IMR-90 (cell line): ENCODE data around the gene POU4F1.

Experiments
- BHLHE40 ChIP-seq: fragments of 150-350 bp; IDR thresholded peaks from 2 replicates; pipeline ENCODE4 v1.6.1; 2016; ENCODE audit warnings: mild to moderate bottlenecking, low read depth, low read length
- CEBPB ChIP-seq: IDR thresholded peaks from 2 replicates; pipeline ENCODE4 v1.6.1; 2012; ENCODE audit warnings: low read depth, low read length, improper control_type of control experiment
- ELK1 ChIP-seq: fragments of 150-350 bp; IDR thresholded peaks from 2 replicates; pipeline ENCODE4 v1.6.1; 2016; ENCODE audit warnings: low read depth, mild to moderate bottlenecking, low read length, moderate library complexity, borderline replicate concordance
- POLR2A ChIP-seq: IDR thresholded peaks from 2 replicates; pipeline ENCODE4 v1.6.1; 2012; ENCODE audit warnings: mild to moderate bottlenecking, low read depth, low read length
- RAD21 ChIP-seq: IDR thresholded peaks from 2 replicates; pipeline ENCODE4 v1.6.1; 2012; ENCODE audit warnings: low read length, improper control_type of control experiment
- RCOR1 ChIP-seq: IDR thresholded peaks from 2 replicates; pipeline ENCODE4 v1.6.1; 2012; ENCODE audit warnings: mild to moderate bottlenecking, low read length, improper control_type of control experiment; ENCODE audit not compliant: insufficient replicate concordance
- RFX5 ChIP-seq: IDR thresholded peaks from 2 replicates; pipeline ENCODE4 v1.8.0; 2012; ENCODE audit warnings: low read depth, mild to moderate bottlenecking, low read length, moderate library complexity
- USF2 ChIP-seq: fragments of 150-350 bp; IDR thresholded peaks from 2 replicates; pipeline ENCODE4 v1.6.1; 2017; ENCODE audit warnings: mild to moderate bottlenecking, antibody characterized with exemption, low read length, low read depth
- TF ChIP-seq, protein P1 (sequence below): conservative IDR thresholded peaks from 2 replicates; pipeline ENCODE4 v1.5.1; 2012; ENCODE audit warnings: mild to moderate bottlenecking, low read depth, low read length, improper control_type of control experiment

- TF ChIP-seq, protein P1, sequence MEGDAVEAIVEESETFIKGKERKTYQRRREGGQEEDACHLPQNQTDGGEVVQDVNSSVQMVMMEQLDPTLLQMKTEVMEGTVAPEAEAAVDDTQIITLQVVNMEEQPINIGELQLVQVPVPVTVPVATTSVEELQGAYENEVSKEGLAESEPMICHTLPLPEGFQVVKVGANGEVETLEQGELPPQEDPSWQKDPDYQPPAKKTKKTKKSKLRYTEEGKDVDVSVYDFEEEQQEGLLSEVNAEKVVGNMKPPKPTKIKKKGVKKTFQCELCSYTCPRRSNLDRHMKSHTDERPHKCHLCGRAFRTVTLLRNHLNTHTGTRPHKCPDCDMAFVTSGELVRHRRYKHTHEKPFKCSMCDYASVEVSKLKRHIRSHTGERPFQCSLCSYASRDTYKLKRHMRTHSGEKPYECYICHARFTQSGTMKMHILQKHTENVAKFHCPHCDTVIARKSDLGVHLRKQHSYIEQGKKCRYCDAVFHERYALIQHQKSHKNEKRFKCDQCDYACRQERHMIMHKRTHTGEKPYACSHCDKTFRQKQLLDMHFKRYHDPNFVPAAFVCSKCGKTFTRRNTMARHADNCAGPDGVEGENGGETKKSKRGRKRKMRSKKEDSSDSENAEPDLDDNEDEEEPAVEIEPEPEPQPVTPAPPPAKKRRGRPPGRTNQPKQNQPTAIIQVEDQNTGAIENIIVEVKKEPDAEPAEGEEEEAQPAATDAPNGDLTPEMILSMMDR: no peak
- no peak for TF ChIP-seq RFX5
- no peak for TF ChIP-seq CEBPB
- no peak for TF ChIP-seq POLR2A
- no peak for TF ChIP-seq ELK1
- TF ChIP-seq RCOR1: no peak
- no peak for TF ChIP-seq RAD21
- TF ChIP-seq BHLHE40: no peak
- TF ChIP-seq USF2: no peak
These were observed 36.7 kb downstream of the POU4F1 start for GRCh38 chr13:78566631-78567030.
